A204.1 (cell line): ENCODE data around the gene MTG2.

Experiments
- FAIRE-seq: peaks from 2 replicates; lab custom pipeline; 2012; peaks lifted over from hg19 to GRCh38; lab: Jason Lieb, UNC

MTG2 gene

GRCh38 chr20:62182469-62183425 is at the start of gene MTG2:
Gene MTG2 (plus strand): TSS chr20:62183028. CDS start chr20:62193421, 10,393 bp downstream.
- no peak for FAIRE-seq

DNA sequence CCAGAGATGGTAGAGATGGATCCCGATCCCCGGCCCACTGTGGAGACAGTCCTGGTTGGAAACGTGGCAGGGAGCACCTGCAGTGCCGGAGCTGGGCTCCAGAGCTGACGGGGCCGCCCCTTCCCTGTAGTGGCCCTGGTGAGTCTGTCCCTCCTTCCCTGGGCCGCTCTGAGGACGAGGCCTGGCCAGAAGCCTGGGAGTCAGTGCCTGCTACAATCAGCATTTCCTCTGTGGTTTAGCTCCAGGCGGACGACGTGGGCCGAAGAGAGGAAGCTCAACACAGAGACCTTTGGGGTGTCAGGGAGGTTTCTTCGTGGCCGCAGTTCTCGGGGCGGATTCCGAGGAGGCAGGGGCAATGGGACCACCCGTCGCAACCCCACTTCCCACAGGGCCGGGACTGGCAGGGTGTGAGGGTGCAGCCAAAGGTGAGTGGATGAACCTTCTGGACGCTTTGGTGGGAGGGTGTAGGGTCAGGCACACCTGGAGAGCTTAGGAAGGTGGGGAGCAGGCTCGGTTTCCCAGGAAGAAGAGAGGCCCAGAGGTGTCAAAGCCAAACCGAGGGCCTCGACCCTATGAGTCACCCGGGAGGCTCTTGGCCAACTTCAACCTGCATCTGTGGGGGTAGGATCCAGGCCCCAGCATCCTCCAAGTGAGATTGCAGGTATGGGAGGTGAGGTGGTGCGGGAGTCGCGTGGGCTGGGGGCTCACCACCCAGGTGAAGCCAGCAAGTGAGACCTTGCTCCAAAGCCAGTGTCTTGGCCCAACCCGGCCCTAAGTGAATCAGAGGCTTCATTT is 49.6 kb upstream of the MTG2 start:
- FAIRE-seq: no peak

- no peak for FAIRE-seq
These were observed 49.0 kb upstream of the MTG2 start for GRCh38 chr20:62133864-62134263.

- no peak for FAIRE-seq
These were observed 48.0 kb upstream of the MTG2 start for GRCh38 chr20:62134735-62135231.

- FAIRE-seq: no peak
These were observed 47.1 kb upstream of the MTG2 start for GRCh38 chr20:62135573-62136266.

GRCh38 chr20:62136283-62137091 is 46.3 kb upstream of the MTG2 start:
- no peak for FAIRE-seq

- FAIRE-seq: no peak
These were observed 45.8 kb upstream of the MTG2 start for GRCh38 chr20:62137092-62137384.

DNA sequence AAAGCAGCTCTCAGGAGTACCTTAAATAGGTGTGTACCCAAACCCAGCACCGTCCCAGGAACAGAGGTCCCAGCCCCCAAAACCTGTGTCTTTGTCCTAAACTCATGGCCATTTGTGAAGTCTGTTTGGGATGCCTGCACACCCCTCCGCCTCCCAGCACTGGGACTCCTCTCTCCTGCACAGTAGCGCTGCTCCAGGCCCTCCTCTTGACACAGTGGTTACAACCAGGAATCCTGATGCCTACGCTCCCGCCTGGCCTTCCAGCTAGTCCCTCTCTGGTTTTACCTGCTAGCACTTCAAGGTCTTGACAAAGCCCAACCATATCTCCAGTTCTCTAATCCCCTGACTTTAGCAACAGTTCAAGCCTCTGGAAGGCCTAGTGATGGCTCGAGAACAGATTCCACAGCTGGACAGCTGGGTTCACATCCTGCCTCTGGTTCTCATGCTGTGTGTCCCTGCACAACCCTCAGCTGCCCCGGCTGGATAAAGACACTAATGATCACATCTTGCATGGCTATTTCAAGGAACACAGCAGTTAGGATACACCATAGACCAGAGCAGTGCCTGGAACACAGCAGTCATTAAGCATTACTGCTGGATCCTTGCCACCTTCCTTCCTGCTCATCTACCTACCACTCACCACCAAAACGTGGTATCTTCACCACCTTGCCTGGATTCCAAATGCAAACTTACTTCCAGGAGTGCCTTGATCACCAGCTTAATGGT is 45.2 kb upstream of the MTG2 start:
- FAIRE-seq: no peak

DNA sequence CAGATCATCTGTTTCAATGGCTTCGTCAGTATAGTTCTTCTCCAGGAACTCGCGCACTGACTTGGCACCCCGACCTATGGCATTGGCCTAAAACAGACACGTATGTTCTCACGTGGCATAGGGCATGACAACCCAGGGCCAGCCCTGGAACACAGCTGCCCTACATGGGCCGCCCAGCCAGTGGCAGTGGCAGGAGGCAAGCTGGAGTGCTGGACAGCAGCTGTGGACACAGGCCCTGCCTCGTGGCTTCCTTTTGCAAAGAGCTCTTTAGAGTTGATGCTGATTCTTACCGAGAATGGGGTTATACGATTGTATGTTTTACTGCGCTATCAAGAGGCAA is 44.7 kb upstream of the MTG2 start:
- no peak for FAIRE-seq

DNA sequence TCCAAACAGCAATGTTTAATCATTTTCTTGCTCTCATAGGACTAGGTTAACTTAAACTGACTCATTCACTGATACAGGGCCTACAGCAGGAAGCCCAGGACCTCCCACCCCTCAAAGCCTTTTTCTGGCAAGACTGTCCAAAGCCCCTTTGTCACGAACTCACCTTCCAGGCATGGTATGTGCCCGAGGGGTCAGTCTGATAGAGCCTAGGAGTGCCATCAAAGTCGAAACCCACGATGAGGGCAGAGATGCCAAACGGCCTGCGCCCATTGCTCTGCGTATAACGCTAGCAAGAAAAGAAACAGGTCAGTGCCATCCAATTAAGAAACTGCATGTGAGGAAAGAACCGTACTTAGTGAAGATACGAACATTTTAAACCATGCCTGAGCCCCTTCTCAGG is 43.9 kb upstream of the MTG2 start:
- no peak for FAIRE-seq

DNA sequence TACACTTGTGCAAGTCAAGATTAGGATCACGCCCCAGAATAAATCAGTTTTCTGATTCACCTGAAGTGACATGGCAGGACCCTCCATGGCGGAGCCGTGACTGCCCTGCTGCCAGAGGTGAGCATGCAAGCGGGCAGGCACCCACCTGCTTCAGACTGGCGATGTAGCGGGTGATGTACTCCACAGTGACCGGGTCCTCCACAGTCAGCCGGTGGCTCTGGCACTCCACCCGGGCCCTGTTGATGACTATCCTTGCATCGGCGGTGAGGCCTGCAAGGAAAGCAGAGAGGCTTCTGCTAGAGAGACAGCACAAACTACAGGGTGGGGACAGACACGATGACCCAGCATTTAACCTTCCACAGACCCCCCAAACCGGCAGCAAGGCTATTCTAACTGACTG is 43.2 kb upstream of the MTG2 start:
- FAIRE-seq: no peak

DNA sequence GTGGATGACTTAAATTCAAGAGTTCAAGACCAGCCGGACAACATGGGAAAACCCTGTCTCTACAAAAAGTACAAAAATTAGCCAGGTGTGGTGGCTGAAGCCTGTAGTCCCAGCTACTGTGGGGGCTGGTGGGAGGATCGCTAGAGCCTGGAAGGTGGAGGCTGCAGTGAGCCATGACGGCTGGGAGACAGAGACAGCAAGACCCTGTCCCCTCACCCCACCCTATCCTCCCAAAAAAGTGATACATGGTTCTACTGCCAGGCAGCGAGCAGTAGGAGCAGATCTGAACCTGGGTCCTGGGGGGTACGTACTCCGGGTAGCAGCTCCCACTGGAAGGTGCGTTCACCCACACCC is 41.8 kb upstream of the MTG2 start:
- no peak for FAIRE-seq

- FAIRE-seq: no peak
These were observed 41.2 kb upstream of the MTG2 start for GRCh38 chr20:62141397-62142251.

DNA sequence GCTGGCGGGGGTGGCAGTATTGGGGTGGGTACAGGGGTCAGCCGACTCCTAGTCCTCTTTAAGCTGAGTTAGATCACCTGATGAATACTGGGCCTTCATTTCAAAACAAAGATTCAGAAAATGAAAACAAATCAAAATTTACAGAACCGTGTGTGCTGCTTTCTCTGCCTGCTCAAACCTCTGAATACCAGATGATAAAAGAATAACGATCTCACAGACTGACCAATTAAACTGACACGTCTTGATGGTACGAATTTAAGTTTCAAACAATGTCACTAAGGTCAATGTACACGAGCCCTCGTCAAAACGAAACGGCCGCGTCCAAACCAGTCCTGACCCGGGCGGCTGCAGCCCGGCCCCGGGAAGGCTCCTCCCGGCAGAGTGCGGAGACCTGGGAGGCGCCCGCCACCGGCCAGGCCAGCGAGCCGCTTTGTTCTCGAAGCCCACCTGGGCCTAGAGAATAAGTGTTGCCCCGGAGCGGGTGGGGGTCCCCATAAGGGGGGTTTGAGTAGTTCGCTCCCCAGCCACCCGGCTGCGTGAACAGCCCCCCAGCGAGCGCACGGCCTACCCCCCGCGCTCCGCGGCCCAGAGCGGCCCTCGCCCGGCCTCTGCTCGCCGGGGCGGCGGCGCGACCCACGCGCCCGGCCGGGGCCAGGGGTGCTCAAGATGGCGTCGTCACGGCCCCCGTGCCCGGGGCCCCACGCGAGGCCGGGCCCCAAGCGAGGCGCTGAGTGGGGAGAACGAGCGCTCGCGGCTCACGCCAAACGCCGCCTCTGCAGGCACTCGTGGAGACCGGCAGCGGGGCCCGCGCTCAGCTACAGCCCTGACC is 40.4 kb upstream of the MTG2 start:
- no peak for FAIRE-seq

DNA sequence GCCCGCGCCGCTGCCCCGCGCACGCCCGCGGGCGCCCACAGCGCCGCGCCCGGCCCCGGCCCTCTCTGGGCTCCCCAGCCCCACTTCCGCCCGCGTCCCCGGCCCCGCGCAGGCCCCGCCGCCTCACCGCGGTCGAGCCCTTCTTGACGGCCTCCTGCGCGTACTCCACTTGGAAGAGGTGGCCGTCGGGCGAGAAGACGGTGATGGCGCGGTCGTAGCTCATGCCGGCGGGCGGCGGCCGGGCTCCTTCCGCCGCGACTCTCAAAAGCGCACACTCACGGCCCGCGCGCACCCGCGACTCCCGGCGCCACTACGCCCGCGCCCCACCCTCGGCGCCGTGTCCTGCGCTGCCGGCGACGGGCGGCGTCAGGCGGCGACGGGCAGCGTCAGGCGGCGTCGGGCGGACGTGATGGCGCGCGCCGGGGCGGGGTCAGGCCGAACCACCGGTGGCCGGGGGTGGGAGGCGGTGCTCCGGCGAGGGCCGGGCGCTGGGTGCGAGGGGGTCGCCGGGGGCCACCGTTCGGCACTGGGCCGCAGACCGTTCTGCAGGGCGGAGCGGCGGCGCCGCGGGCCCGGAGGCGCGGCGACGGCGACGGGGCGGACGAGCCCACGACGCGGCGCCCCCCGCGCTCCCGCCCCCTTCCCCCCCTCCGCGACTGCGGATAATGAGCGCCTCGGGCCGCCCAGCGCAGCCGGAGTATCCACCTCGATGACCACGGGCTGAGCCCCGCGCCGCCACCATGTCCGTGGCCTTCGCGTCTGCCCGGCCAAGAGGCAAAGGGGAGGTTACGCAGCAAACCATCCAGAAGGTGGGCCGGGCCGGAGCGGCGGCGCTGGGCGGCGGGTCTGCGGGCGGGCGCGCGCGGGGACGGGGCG is 39.5 kb upstream of the MTG2 start, which contains the start of the genes PSMA7 and SS18L1:
TSS of gene PSMA7 (minus strand) at position 314 of the 876 bp plus-strand sequence. CDS start at position 223, 91 bp downstream.
TSS of gene SS18L1 (plus strand) at position 689 of the 876 bp plus-strand sequence. CDS start at position 741, 52 bp downstream.
- no peak for FAIRE-seq

- FAIRE-seq: no peak
These were observed 38.6 kb upstream of the MTG2 start for GRCh38 chr20:62143957-62144825.

DNA sequence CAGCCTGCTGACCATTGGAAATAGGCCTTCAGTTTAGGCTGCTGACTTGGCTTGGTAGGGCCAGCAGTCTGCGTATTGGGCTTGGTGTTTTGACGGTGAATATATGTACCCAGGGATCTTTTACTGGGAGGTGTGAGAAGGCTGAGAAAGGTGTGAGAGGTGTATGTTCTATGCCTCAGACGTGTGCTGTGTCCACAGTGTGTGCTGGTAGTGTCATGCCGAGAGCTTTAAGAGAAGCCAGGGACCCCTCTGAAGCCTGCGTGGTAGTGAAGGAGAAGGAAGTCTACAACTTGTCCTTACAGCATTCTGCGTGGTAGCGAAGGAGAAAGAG is 37.2 kb upstream of the MTG2 start:
- FAIRE-seq: no peak
